Mucosa of descending colon (tissue), 3 donors: ENCODE data around the gene E2F2. TPM values are rescaled to one million over a fixed set of nuclear protein-coding genes. Genes with fewer than 3 reads are reported as not detected.
A peak's percentile ranks its signal among the peaks of the same experiment; 100 is the strongest.

Source experiments
- ATAC-seq: fragments of 200-7000 bp; cut with Tn5 transposase; one replicate; pipeline ENCODE4 v1.9.1; 2020; ENCODE audit warnings: mild to moderate bottlenecking, moderate library complexity
- DNase-seq, 3 donors: peaks; one replicate each; pipeline ENCODE4 v3.0.0-alpha.2; 2020
- H3K36me3 ChIP-seq: fragments of 200-600 bp; one replicate; pipeline ENCODE4 v1.8.0; 2021; ENCODE audit warnings: low read depth, mild to moderate bottlenecking
- H3K4me1 ChIP-seq: fragments of 200-600 bp; one replicate; pipeline ENCODE4 v1.8.0; 2021; ENCODE audit warnings: low read depth, mild to moderate bottlenecking
- H3K4me3 ChIP-seq: fragments of 200-600 bp; one replicate; pipeline ENCODE4 v1.8.0; 2021; ENCODE audit warnings: mild to moderate bottlenecking
- H3K9me3 ChIP-seq: fragments of 200-600 bp; one replicate; pipeline ENCODE4 v1.8.0; 2021; ENCODE audit warnings: mild to moderate bottlenecking
- CTCF ChIP-seq: fragments of 200-600 bp; IDR thresholded peaks from one replicate; pipeline ENCODE4 v1.8.0; 2022; ENCODE audit warnings: antibody characterized with exemption, mild to moderate bottlenecking
- intact Hi-C, 2 donors: fragments of 100-400 bp; cut with DNase I in 1 of 2; cut with micrococcal nuclease in 1 of 2; formaldehyde crosslinking; loops; one replicate each; pipeline versions ENCODE4 v1.11.0 to v1.11.1; 2022; cut with DNase I, micrococcal nuclease
- long read RNA-seq, 2 donors: library from polyadenylated mRNA; unstranded; transcript quantifications; one replicate each; pipeline ENCODE4 v2.0.0, GENCODE V29; 2019 to 2021
- total RNA-seq, 3 donors: library from RNA; stranded (reverse); fragmentation: NEBNext Ultra II Directional in 2 of 3; extraction: Animal tissue kit (Norgen Biotek cat#: 25700) in 2 of 3; gene quantifications; one replicate each; pipeline versions ENCODE4 v1.2.1 to v1.2.4, GENCODE V29; 2021 to 2023
- donor health status: DM: no; HTN: no; CAD: no; lungs with moderate emphysema.
- donor health status: DM: no; HTN: no; CAD: no.
- donor health status: DM: no; HTN: yes; CAD: no.

The E2F2 gene, protein sequence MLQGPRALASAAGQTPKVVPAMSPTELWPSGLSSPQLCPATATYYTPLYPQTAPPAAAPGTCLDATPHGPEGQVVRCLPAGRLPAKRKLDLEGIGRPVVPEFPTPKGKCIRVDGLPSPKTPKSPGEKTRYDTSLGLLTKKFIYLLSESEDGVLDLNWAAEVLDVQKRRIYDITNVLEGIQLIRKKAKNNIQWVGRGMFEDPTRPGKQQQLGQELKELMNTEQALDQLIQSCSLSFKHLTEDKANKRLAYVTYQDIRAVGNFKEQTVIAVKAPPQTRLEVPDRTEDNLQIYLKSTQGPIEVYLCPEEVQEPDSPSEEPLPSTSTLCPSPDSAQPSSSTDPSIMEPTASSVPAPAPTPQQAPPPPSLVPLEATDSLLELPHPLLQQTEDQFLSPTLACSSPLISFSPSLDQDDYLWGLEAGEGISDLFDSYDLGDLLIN
- total RNA-seq: 10 to 100 TPM in 2 of 3 donors, 1 to 10 TPM in 1; 8.6 to 18.0 (median 14.5) TPM
- long read RNA-seq, donor 1, partial matches to known transcripts: 0 of 6 reads
- long read RNA-seq, donor 1, other reads (novel, unspliced or antisense): 6 of 6 reads
- long read RNA-seq, donor 2: 0 reads

DNA sequence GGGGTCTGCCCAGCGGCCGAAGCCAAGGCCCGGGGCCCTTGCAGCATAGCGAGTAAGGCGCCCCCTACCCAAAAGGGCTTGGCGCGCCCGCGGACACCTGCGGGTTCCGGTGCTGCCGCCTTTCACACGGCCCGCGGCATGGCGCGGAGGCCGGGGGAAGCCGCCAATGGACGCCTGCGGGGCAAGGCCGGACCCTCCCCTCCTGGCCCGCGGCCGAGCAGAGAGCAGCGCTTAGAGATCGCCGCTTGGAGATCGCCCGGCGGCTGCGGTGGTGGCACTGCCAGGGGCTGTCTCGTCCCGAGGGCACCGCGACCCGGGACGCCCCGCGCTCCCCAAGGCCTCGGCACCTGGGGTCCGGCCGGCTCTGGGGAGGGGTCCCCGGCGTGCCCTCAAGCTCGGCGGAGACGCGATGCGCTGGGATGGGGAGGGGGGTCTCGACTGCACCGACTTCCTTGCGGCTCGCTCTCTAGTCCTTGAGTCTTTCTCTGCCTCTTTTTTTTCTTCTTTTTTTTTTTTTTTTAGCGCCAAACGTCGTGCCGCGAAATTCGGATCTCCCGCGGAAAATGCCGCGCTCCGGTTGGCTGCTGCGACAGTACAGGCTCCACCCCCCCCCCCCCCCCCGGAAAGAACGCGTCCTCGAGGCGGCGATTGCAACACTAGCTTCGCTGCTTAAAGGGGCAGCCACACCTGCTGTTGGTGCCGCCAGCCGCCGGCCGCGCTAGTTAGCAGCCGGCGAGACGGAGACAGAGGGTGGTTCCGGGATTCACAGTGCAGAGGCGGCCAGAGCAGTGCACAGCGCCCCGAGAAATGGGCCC lies at the start of gene E2F2:
TSS of gene E2F2 (minus strand) at position 487 of the 815 bp plus-strand sequence. CDS start at position 47, 440 bp downstream.
- peak; percentile 66 for ATAC-seq
- Histone ChIP-seq H3K4me1 (peaks cover 55% of the 10 kb centered on the region), H3K9me3 (no peaks in the 10 kb centered on the region), H3K4me3 (peak within 1 kb of the TSS; percentile 36), H3K36me3 (no peaks in the 10 kb centered on the region)
- intact Hi-C loops: no loop called here
- no peak for TF ChIP-seq CTCF
- DNase-seq: peak; percentile 88 to 93 (median 90)

GRCh38 chr1:23578997-23579363 lies 47.9 kb upstream of the E2F2 start:
- H3K4me1 ChIP-seq: peaks cover 10% of the 10 kb centered on the region
- H3K9me3 ChIP-seq: no peaks in the 10 kb centered on the region
- no peak for DNase-seq
- H3K36me3 ChIP-seq: no peaks in the 10 kb centered on the region
- ATAC-seq: no peak
- intact Hi-C loops: no loop called here
- H3K4me3 ChIP-seq: no peak overlapping the region
- TF ChIP-seq CTCF: no peak

DNA sequence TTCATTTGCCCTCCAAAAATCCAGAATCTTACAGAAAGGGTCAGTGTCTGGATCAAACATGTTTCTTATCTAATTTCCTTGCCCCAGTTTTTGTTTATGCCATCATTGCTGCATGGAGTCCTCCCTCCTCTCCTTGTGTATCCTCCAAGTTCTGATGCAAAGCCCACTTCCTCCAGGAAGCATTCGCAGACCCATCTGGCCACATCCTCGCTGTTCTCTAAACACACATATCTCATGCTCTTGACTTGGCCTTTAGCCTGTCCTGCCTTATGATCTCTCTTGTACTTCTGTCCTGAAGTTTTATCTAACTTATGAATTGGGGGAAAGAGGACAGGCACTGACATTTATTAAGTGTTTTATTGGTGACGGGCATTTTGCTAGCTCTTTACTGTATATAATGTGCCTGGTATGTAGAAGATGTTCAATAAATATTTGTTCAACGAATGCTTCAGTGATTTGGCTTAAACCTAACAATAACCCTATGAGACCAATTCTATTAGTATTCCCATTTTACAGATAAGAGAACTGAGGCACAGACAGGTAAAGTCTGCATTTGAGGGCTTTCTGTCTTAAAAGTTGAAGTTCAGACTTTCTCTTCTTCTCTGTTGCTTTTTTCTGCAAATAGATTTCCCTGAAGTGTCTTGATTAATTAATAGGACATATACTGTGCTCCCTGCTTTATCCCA lies 47.4 kb upstream of the E2F2 start:
- Histone ChIP-seq H3K4me3 (no peak overlapping the region), H3K4me1 (peaks cover 10% of the 10 kb centered on the region), H3K36me3 (no peaks in the 10 kb centered on the region), H3K9me3 (no peaks in the 10 kb centered on the region)
- intact Hi-C loops: no loop called here
- no peak for DNase-seq
- no peak for TF ChIP-seq CTCF
- ATAC-seq: peak; percentile 33

- peak; percentile 78 for ATAC-seq
- TF ChIP-seq CTCF: no peak
- Histone ChIP-seq H3K4me1 (peaks cover 10% of the 10 kb centered on the region), H3K9me3 (no peaks in the 10 kb centered on the region), H3K36me3 (no peaks in the 10 kb centered on the region), H3K4me3 (no peak overlapping the region)
- intact Hi-C loops: no loop called here
- DNase-seq: peak in 1 of 3 donors; percentile 26
Observed at GRCh38 chr1:23577056-23578004, 46.3 kb upstream of the E2F2 start.
